Measurements from ENCODE around the gene PSMD3.

The PSMD3 gene

GRCh38 chr17:39980351-39981206 lies at the start of gene PSMD3:
Gene PSMD3 (plus strand): TSS chr17:39980807. CDS start chr17:39980971, 164 bp downstream.
- TF ChIP-seq CTCF (IDR thresholded peaks at IDR 0.05): peak; percentile 73
- TF ChIP-seq ZFX (IDR thresholded peaks at IDR 0.05; ENCODE audit: borderline replicate concordance): no peak

GRCh38 chr17:39933912-39934311 lies 46.7 kb upstream of the PSMD3 start:
- TF ChIP-seq ZFX (IDR thresholded peaks at IDR 0.05; ENCODE audit: borderline replicate concordance) (no peak), CTCF (IDR thresholded peaks at IDR 0.05) (no peak)
- H3K27ac ChIP-seq: peak overlapping the region; percentile 54

More at GRCh38 chr17:39980351-39981206, at the start of gene PSMD3:
- peak within 1 kb of the TSS; percentile 78 for H3K27ac ChIP-seq

GRCh38 chr17:39934324-39934723 lies 46.3 kb upstream of the PSMD3 start:
- TF ChIP-seq CTCF (IDR thresholded peaks at IDR 0.05) (no peak), ZFX (IDR thresholded peaks at IDR 0.05; ENCODE audit: borderline replicate concordance) (no peak)
- H3K27ac ChIP-seq: peak overlapping the region; percentile 54

GRCh38 chr17:39935909-39936308 lies 44.7 kb upstream of the PSMD3 start:
- no peak overlapping the region for H3K27ac ChIP-seq

GRCh38 chr17:39937447-39937846 lies 43.2 kb upstream of the PSMD3 start:
- no peak for TF ChIP-seq ZFX (IDR thresholded peaks at IDR 0.05; ENCODE audit: borderline replicate concordance)
- TF ChIP-seq CTCF (IDR thresholded peaks at IDR 0.05): no peak
- no peak overlapping the region for H3K27ac ChIP-seq

More at GRCh38 chr17:39935909-39936308, 44.7 kb upstream of the PSMD3 start:
- TF ChIP-seq CTCF (IDR thresholded peaks at IDR 0.05) (no peak), ZFX (IDR thresholded peaks at IDR 0.05; ENCODE audit: borderline replicate concordance) (no peak)

- H3K27ac ChIP-seq: no peak overlapping the region
- TF ChIP-seq CTCF (IDR thresholded peaks at IDR 0.05) (no peak), ZFX (IDR thresholded peaks at IDR 0.05; ENCODE audit: borderline replicate concordance) (no peak)
Observed at GRCh38 chr17:39938140-39938869, 42.3 kb upstream of the PSMD3 start.

GRCh38 chr17:39939106-39939505 lies 41.5 kb upstream of the PSMD3 start:
- H3K27ac ChIP-seq: no peak overlapping the region

More at GRCh38 chr17:39939106-39939505, 41.5 kb upstream of the PSMD3 start:
- TF ChIP-seq ZFX (IDR thresholded peaks at IDR 0.05; ENCODE audit: borderline replicate concordance) (no peak), CTCF (IDR thresholded peaks at IDR 0.05) (no peak)
